ENCODE results near the gene GTF2IRD1.

- TF ChIP-seq, protein P1, sequence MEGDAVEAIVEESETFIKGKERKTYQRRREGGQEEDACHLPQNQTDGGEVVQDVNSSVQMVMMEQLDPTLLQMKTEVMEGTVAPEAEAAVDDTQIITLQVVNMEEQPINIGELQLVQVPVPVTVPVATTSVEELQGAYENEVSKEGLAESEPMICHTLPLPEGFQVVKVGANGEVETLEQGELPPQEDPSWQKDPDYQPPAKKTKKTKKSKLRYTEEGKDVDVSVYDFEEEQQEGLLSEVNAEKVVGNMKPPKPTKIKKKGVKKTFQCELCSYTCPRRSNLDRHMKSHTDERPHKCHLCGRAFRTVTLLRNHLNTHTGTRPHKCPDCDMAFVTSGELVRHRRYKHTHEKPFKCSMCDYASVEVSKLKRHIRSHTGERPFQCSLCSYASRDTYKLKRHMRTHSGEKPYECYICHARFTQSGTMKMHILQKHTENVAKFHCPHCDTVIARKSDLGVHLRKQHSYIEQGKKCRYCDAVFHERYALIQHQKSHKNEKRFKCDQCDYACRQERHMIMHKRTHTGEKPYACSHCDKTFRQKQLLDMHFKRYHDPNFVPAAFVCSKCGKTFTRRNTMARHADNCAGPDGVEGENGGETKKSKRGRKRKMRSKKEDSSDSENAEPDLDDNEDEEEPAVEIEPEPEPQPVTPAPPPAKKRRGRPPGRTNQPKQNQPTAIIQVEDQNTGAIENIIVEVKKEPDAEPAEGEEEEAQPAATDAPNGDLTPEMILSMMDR (conservative IDR thresholded peaks at IDR 0.05; ENCODE audit: low read depth, low read length), result no peak
- no peak for TF ChIP-seq EZH2 (IDR thresholded peaks at IDR 0.05; ENCODE audit: borderline replicate concordance, low read depth, low read length, poor library complexity, severe bottlenecking)
Measured at GRCh38 chr7:74584160-74584954, 130.7 kb downstream of the GTF2IRD1 start.

Measured in A673 (cell line).